T-helper 17 cell (primary cell): ENCODE data around the gene SLC38A5. TPM values are rescaled to one million over a fixed set of nuclear protein-coding genes. Genes with fewer than 3 reads are reported as not detected.
"Not testable (repeated sequence)": the region's sequence is repeated elsewhere in the genome, so short reads cannot be mapped to it uniquely, and the experiment has no call there.

Experiments used
- ATAC-seq: fragments of 150-1000 bp; cut with Tn5 transposase; 2 replicates; pipeline ENCODE4 v1.10.0; 2021; ENCODE audit warnings: mild to moderate bottlenecking, moderate library complexity
- DNase-seq, 3 donors: peaks; one replicate each; pipeline versions ENCODE4 v3.0.0 to v3.0.0-alpha.2; 2020 to 2021
- H3K9me3 ChIP-seq: one replicate; pipeline ENCODE4 v1.7.0; 2013; ENCODE audit warnings: low read length, mild to moderate bottlenecking; ENCODE audit not compliant: control insufficient read depth, poor library complexity, severe bottlenecking
- H3K27ac Mint-ChIP-seq: one replicate; pipeline ENCODE4 v1.8.0; 2022; ENCODE audit warnings: mild to moderate bottlenecking, moderate library complexity, mixed read lengths
- H3K27me3 Mint-ChIP-seq: one replicate; pipeline ENCODE4 v1.8.0; 2022; ENCODE audit warnings: mixed read lengths
- H3K36me3 Mint-ChIP-seq: one replicate; pipeline ENCODE4 v1.8.0; 2022; ENCODE audit warnings: low read depth, mixed read lengths
- H3K4me1 Mint-ChIP-seq: one replicate; pipeline ENCODE4 v1.8.0; 2022; ENCODE audit warnings: mild to moderate bottlenecking, mixed read lengths
- H3K4me3 Mint-ChIP-seq: one replicate; pipeline ENCODE4 v1.8.0; 2022; ENCODE audit warnings: mild to moderate bottlenecking, moderate library complexity, mixed read lengths
- total RNA-seq, 4 donors: library from RNA in 2 of 4; stranded (reverse) in 2 of 4; gene quantifications; one replicate each; pipeline ENCODE4 v1.2.3 and lab custom pipeline; 2022 to 2026

The SLC38A5 gene
- 10 to 100 TPM; 25.2 to 27.7 TPM for total RNA-seq
- 15.4 to 23.2 reads per million in 2 donors for total RNA-seq (lab: John Stamatoyannopoulos, UW)

- ATAC-seq (no peak), DNase-seq (no peak)
- H3K27ac Mint-ChIP-seq, result peak within 1 kb of the TSS; percentile 95
These were observed at the start of gene SLC38A5 for GRCh38 chrX:48470110-48470832. Gene SLC38A5, minus strand, starts transcription at chrX:48470260. Its CDS starts 2,336 bp downstream, at chrX:48467924.

GRCh38 chrX:48519481-48519880 lies 49.4 kb upstream of the SLC38A5 start:
- H3K4me3 Mint-ChIP-seq, H3K27me3 Mint-ChIP-seq, H3K27ac Mint-ChIP-seq, H3K36me3 Mint-ChIP-seq, DNase-seq, H3K9me3 ChIP-seq, ATAC-seq: not testable (repeated sequence)
- H3K4me1 Mint-ChIP-seq, result peaks cover 21% of the 10 kb centered on the region

More at GRCh38 chrX:48470110-48470832, at the start of gene SLC38A5:
- no peaks in the 10 kb centered on the region for H3K27me3 Mint-ChIP-seq
- peaks cover 24% of the 10 kb centered on the region for H3K4me1 Mint-ChIP-seq
- peak within 1 kb of the TSS; percentile 98 for H3K4me3 Mint-ChIP-seq
- H3K36me3 Mint-ChIP-seq, result peaks cover 4% of the 10 kb centered on the region
- H3K9me3 ChIP-seq, result no peaks in the 10 kb centered on the region

- no peak overlapping the region for H3K4me3 Mint-ChIP-seq
- peaks cover 3% of the 10 kb centered on the region for H3K36me3 Mint-ChIP-seq
- DNase-seq (no peak), ATAC-seq (no peak)
- no peak overlapping the region for H3K27ac Mint-ChIP-seq
- H3K27me3 Mint-ChIP-seq, result no peaks in the 10 kb centered on the region
- H3K4me1 Mint-ChIP-seq, result peaks cover 23% of the 10 kb centered on the region
- no peaks in the 10 kb centered on the region for H3K9me3 ChIP-seq
These were observed 46.9 kb upstream of the SLC38A5 start for GRCh38 chrX:48516987-48517386.

- ATAC-seq, result no peak
- Mint-ChIP-seq H3K27ac (no peak overlapping the region), H3K36me3 (peaks cover 3% of the 10 kb centered on the region), H3K27me3 (no peaks in the 10 kb centered on the region), H3K4me1 (peaks cover 24% of the 10 kb centered on the region), H3K4me3 (no peak overlapping the region)
- no peak for DNase-seq
- H3K9me3 ChIP-seq, result no peaks in the 10 kb centered on the region
These were observed 46.2 kb upstream of the SLC38A5 start for GRCh38 chrX:48516285-48516684.

- Mint-ChIP-seq H3K4me3 (no peak overlapping the region), H3K27me3 (no peaks in the 10 kb centered on the region), H3K4me1 (peaks cover 22% of the 10 kb centered on the region), H3K36me3 (peaks cover 3% of the 10 kb centered on the region), H3K27ac (no peak overlapping the region)
- DNase-seq (no peak), ATAC-seq (no peak)
- no peaks in the 10 kb centered on the region for H3K9me3 ChIP-seq
These were observed 45.8 kb upstream of the SLC38A5 start for GRCh38 chrX:48515842-48516241.

GRCh38 chrX:48514868-48515460 lies 44.9 kb upstream of the SLC38A5 start:
- no peak overlapping the region for H3K27ac Mint-ChIP-seq
- no peak overlapping the region for H3K4me3 Mint-ChIP-seq
- peaks cover 22% of the 10 kb centered on the region for H3K4me1 Mint-ChIP-seq

GRCh38 chrX:48514126-48514806 lies 44.2 kb upstream of the SLC38A5 start:
- no peak for ATAC-seq
- Mint-ChIP-seq H3K27me3 (no peaks in the 10 kb centered on the region), H3K36me3 (peaks cover 3% of the 10 kb centered on the region), H3K4me1 (peaks cover 24% of the 10 kb centered on the region), H3K27ac (no peak overlapping the region), H3K4me3 (no peak overlapping the region)
- no peaks in the 10 kb centered on the region for H3K9me3 ChIP-seq
- no peak for DNase-seq

More at GRCh38 chrX:48514868-48515460, 44.9 kb upstream of the SLC38A5 start:
- Mint-ChIP-seq H3K36me3 (peaks cover 3% of the 10 kb centered on the region), H3K27me3 (no peaks in the 10 kb centered on the region)
- no peaks in the 10 kb centered on the region for H3K9me3 ChIP-seq
- DNase-seq, result no peak
- no peak for ATAC-seq

- DNase-seq (no peak), ATAC-seq (no peak)
- H3K27ac Mint-ChIP-seq, result no peak overlapping the region
- H3K36me3 Mint-ChIP-seq, result peaks cover 3% of the 10 kb centered on the region
- no peaks in the 10 kb centered on the region for H3K27me3 Mint-ChIP-seq
- no peaks in the 10 kb centered on the region for H3K9me3 ChIP-seq
- peaks cover 23% of the 10 kb centered on the region for H3K4me1 Mint-ChIP-seq
- H3K4me3 Mint-ChIP-seq, result no peak overlapping the region
These were observed 43.6 kb upstream of the SLC38A5 start for GRCh38 chrX:48513670-48514069.

- peaks cover 23% of the 10 kb centered on the region for H3K4me1 Mint-ChIP-seq
- no peaks in the 10 kb centered on the region for H3K27me3 Mint-ChIP-seq
- ATAC-seq (no peak), DNase-seq (no peak)
- no peak overlapping the region for H3K27ac Mint-ChIP-seq
- H3K36me3 Mint-ChIP-seq, result peaks cover 3% of the 10 kb centered on the region
- no peaks in the 10 kb centered on the region for H3K9me3 ChIP-seq
- H3K4me3 Mint-ChIP-seq, result peak overlapping the region; percentile 33
These were observed 42.4 kb upstream of the SLC38A5 start for GRCh38 chrX:48512371-48512935.

- Mint-ChIP-seq H3K36me3 (peaks cover 3% of the 10 kb centered on the region), H3K4me1 (peaks cover 18% of the 10 kb centered on the region), H3K27ac (no peak overlapping the region), H3K27me3 (no peaks in the 10 kb centered on the region), H3K4me3 (no peak overlapping the region)
- no peaks in the 10 kb centered on the region for H3K9me3 ChIP-seq
- DNase-seq (no peak), ATAC-seq (no peak)
These were observed 41.5 kb upstream of the SLC38A5 start for GRCh38 chrX:48511560-48511959.

- H3K4me3 Mint-ChIP-seq, result peak overlapping the region; percentile 93
- no peaks in the 10 kb centered on the region for H3K9me3 ChIP-seq
- ATAC-seq (no peak), DNase-seq (no peak)
- no peaks in the 10 kb centered on the region for H3K27me3 Mint-ChIP-seq
- H3K27ac Mint-ChIP-seq, result peak overlapping the region; percentile 90
- H3K36me3 Mint-ChIP-seq, result no peaks in the 10 kb centered on the region
- peaks cover 15% of the 10 kb centered on the region for H3K4me1 Mint-ChIP-seq
These were observed 39.6 kb upstream of the SLC38A5 start for GRCh38 chrX:48509619-48510018.

GRCh38 chrX:48509245-48509590 lies 39.2 kb upstream of the SLC38A5 start:
- Mint-ChIP-seq H3K27ac (peak overlapping the region; percentile 90), H3K4me3 (peak overlapping the region; percentile 93), H3K36me3 (no peaks in the 10 kb centered on the region), H3K4me1 (peaks cover 15% of the 10 kb centered on the region), H3K27me3 (no peaks in the 10 kb centered on the region)
- ATAC-seq, result peak; percentile 53
- DNase-seq, result no peak
- H3K9me3 ChIP-seq, result no peaks in the 10 kb centered on the region
